ENCODE measurements around the gene DDX6.

Gene DDX6

GRCh38 chr11:118742304-118742703 lies 48.7 kb downstream of the DDX6 start:
- H3K4me3 ChIP-seq (ENCODE audit: low read length), result no peak overlapping the region
- no peak for DNase-seq
- no peak overlapping the region for H3K9ac ChIP-seq (ENCODE audit: low read length)

GRCh38 chr11:118740892-118741291 lies 50.1 kb downstream of the DDX6 start:
- Histone ChIP-seq H3K36me3 (replicated peaks; ENCODE audit: insufficient read depth, low read length) (no peaks in the 10 kb centered on the region), H3K9me3 (replicated peaks; ENCODE audit: insufficient read depth, low read length) (no peaks in the 10 kb centered on the region), H4K20me1 (ENCODE audit: insufficient read depth, low read length) (no peaks in the 10 kb centered on the region), H3F3A (ENCODE audit: insufficient read depth, low read length) (no peaks in the 10 kb centered on the region; the same call in 1 of the 2 replicates), H3K27ac (ENCODE audit: low read length) (no peak overlapping the region), H3K9me2 (replicated peaks; ENCODE audit: insufficient read depth, low read length) (no peaks in the 10 kb centered on the region), H3K4me2 (ENCODE audit: low read depth, low read length) (no peak overlapping the region), H3K4me1 (ENCODE audit: low read length) (no peaks in the 10 kb centered on the region), H3K9ac (ENCODE audit: low read length) (no peak overlapping the region), H3K4me3 (ENCODE audit: low read length) (no peak overlapping the region), H2AFZ (ENCODE audit: low read length) (no peak overlapping the region), H3K79me2 (ENCODE audit: low read length) (no peaks in the 10 kb centered on the region), H3K27me3 (replicated peaks; ENCODE audit: insufficient read depth, low read length) (no peaks in the 10 kb centered on the region)
- no peak for DNase-seq
- TF ChIP-seq EZH2 (optimal IDR thresholded peaks at IDR 0.05; ENCODE audit: low read depth, low read length), result no peak
- TF ChIP-seq CTCF (IDR thresholded peaks at IDR 0.05; ENCODE audit: low read length), result no peak
- TF ChIP-seq EZH2phosphoT487 (IDR thresholded peaks at IDR 0.05; ENCODE audit: low read length), result no peak

More at GRCh38 chr11:118742304-118742703, 48.7 kb downstream of the DDX6 start:
- Histone ChIP-seq H3F3A (ENCODE audit: insufficient read depth, low read length) (peaks cover 10% of the 10 kb centered on the region), H3K79me2 (ENCODE audit: low read length) (no peaks in the 10 kb centered on the region), H3K4me2 (ENCODE audit: low read depth, low read length) (no peak overlapping the region), H3K27me3 (replicated peaks; ENCODE audit: insufficient read depth, low read length) (no peaks in the 10 kb centered on the region), H3K9me3 (replicated peaks; ENCODE audit: insufficient read depth, low read length) (no peaks in the 10 kb centered on the region), H3K9me2 (replicated peaks; ENCODE audit: insufficient read depth, low read length) (no peaks in the 10 kb centered on the region), H2AFZ (ENCODE audit: low read length) (no peak overlapping the region), H4K20me1 (ENCODE audit: insufficient read depth, low read length) (no peaks in the 10 kb centered on the region), H3K4me1 (ENCODE audit: low read length) (no peaks in the 10 kb centered on the region), H3K36me3 (replicated peaks; ENCODE audit: insufficient read depth, low read length) (no peaks in the 10 kb centered on the region), H3K27ac (ENCODE audit: low read length) (no peak overlapping the region)
- TF ChIP-seq EZH2phosphoT487 (IDR thresholded peaks at IDR 0.05; ENCODE audit: low read length), result no peak
- no peak for TF ChIP-seq EZH2 (optimal IDR thresholded peaks at IDR 0.05; ENCODE audit: low read depth, low read length)
- no peak for TF ChIP-seq CTCF (IDR thresholded peaks at IDR 0.05; ENCODE audit: low read length)

DNA sequence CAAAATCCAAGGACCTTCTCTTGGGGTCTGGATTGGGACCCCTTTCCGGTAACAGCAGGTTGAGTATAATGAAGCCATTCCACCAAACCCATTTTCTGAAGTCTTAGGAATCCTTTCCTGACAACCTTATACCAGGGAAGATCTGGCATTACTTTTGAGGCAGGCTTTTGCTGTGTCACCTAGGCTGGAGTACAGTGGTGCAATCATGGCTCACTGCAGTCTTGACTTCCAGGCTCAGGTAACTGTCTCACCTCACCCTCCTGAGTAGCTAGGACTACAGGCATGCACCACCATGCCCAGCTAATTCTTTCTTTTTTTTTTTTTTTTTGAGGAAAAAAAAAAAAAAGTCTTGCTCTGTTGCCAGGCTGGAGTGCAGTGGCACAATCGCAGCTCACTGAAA lies 55.8 kb downstream of the DDX6 start:
- Histone ChIP-seq H2AFZ (ENCODE audit: low read length) (no peak overlapping the region), H3K27ac (ENCODE audit: low read length) (no peak overlapping the region), H4K20me1 (ENCODE audit: insufficient read depth, low read length) (no peaks in the 10 kb centered on the region), H3K79me2 (ENCODE audit: low read length) (no peaks in the 10 kb centered on the region), H3K9me3 (replicated peaks; ENCODE audit: insufficient read depth, low read length) (no peaks in the 10 kb centered on the region), H3K4me1 (ENCODE audit: low read length) (no peaks in the 10 kb centered on the region), H3K9me2 (replicated peaks; ENCODE audit: insufficient read depth, low read length) (no peaks in the 10 kb centered on the region), H3K36me3 (replicated peaks; ENCODE audit: insufficient read depth, low read length) (no peaks in the 10 kb centered on the region), H3K27me3 (replicated peaks; ENCODE audit: insufficient read depth, low read length) (no peaks in the 10 kb centered on the region), H3K9ac (ENCODE audit: low read length) (no peak overlapping the region), H3K4me2 (ENCODE audit: low read depth, low read length) (no peak overlapping the region), H3K4me3 (ENCODE audit: low read length) (no peak overlapping the region), H3F3A (ENCODE audit: insufficient read depth, low read length) (no peaks in the 10 kb centered on the region)
- TF ChIP-seq EZH2 (optimal IDR thresholded peaks at IDR 0.05; ENCODE audit: low read depth, low read length), result no peak
- TF ChIP-seq EZH2phosphoT487 (IDR thresholded peaks at IDR 0.05; ENCODE audit: low read length), result no peak
- TF ChIP-seq CTCF (IDR thresholded peaks at IDR 0.05; ENCODE audit: low read length), result no peak
- no peak for DNase-seq

Data from MM.1S (cell line).